Prostate gland (tissue), 2 donors: ENCODE measurements around the gene CFAP91. TPM values are rescaled to one million over a fixed set of nuclear protein-coding genes. Genes with fewer than 3 reads are reported as not detected.
A peak's percentile ranks its signal among the peaks of the same experiment; 100 is the strongest.

Experiments used
- DNase-seq: peaks from one replicate; pipeline ENCODE4 v3.0.0-alpha.2; 2019; ENCODE audit warnings: low spot score
- H3K27ac ChIP-seq, 2 donors: fragments of 200-600 bp; sonication (generic); 2 replicates each; pipeline ENCODE4 v1.5.1; 2017 to 2019
- H3K27me3 ChIP-seq: fragments of 200-600 bp; sonication (generic); replicated peaks from 2 replicates; pipeline ENCODE4 v1.5.1; 2019; ENCODE audit not compliant: insufficient read depth
- H3K36me3 ChIP-seq, 2 donors: fragments of 200-600 bp; sonication (generic); 1 replicate in 1 of 2; 2 replicates in 1 of 2; pipeline versions ENCODE4 v1.5.1 to v1.8.1; 2017 to 2019
- H3K4me1 ChIP-seq: fragments of 200-600 bp; sonication (generic); replicated peaks from 2 replicates; pipeline ENCODE4 v1.5.1; 2019
- H3K4me3 ChIP-seq, 2 donors: fragments of 200-600 bp; sonication (generic); 2 replicates each; pipeline ENCODE4 v1.5.1; 2017 to 2019
- H3K9me3 ChIP-seq: fragments of 200-600 bp; sonication (generic); 2 replicates; pipeline ENCODE4 v1.5.1; 2017
- CTCF ChIP-seq, 4 experiments: fragments of 200-600 bp in 2 of 4; fragments of 450-650 bp in 2 of 4; sonication (generic) in 2 of 4; IDR thresholded peaks; 1 replicate in 3 of 4; 2 replicates in 1 of 4; pipeline ENCODE4 v1.5.1; 2016 to 2019; ENCODE audit warnings: antibody characterized with exemption in 4 of 4, mild to moderate bottlenecking in 2 of 4, moderate library complexity in 2 of 4
- POLR2A ChIP-seq: fragments of 450-650 bp; IDR thresholded peaks from one replicate; pipeline ENCODE4 v1.6.1; 2016; ENCODE audit warnings: antibody characterized with exemption, mild to moderate bottlenecking
- POLR2AphosphoS5 ChIP-seq: sonication (generic); formaldehyde crosslinking; IDR thresholded peaks from one replicate; pipeline ENCODE4 v1.6.1; 2017; ENCODE audit warnings: antibody characterized with exemption
- WGBS: methylation state at CpG from one replicate; pipeline ENCODE4 v1.1.5; 2018; 5-methylcytosine and 5-hydroxymethylcytosine counted together
- intact Hi-C: fragments of 100-400 bp; cut with DNase I; formaldehyde crosslinking; loops from one replicate; pipeline ENCODE4 v1.14.2; 2022
- total RNA-seq, 2 donors: library from RNA; depleted of rRNA; stranded (reverse); fragments of >200 nt; gene quantifications; one replicate each; pipeline ENCODE4 v1.1.0, GENCODE V29; 2016

Gene CFAP91
- total RNA-seq, 2 donors from 2014 or later = 2.5 to 11.6 TPM

- TF ChIP-seq CTCF (IDR thresholded peaks at IDR 0.05) = no peak
- no peak for TF ChIP-seq POLR2A
- no peak for TF ChIP-seq POLR2AphosphoS5
- no peaks in the 10 kb centered on the region for H3K36me3 ChIP-seq
- H3K27ac ChIP-seq = no peak overlapping the region
- H3K9me3 ChIP-seq = no peaks in the 10 kb centered on the region
- 50% methylated on average over 1 of the region's 1 CpG for WGBS
- no peak overlapping the region for H3K4me3 ChIP-seq
- no peak for DNase-seq
- no peaks in the 10 kb centered on the region for H3K27me3 ChIP-seq
- intact Hi-C loops = loop anchor here (10.0 kb wide), 2 partner anchors 159 to 409 kb away; no protein-coding TSS in a partner anchor
- H3K4me1 ChIP-seq = no peaks in the 10 kb centered on the region
Measured at GRCh38 chr3:119683421-119683820, 19.4 kb upstream of the CFAP91 start.

- no peak for TF ChIP-seq POLR2A
- peak in 3 of 4 experiments; percentile 15 to 29 (median 24) for TF ChIP-seq CTCF (IDR thresholded peaks at IDR 0.05)
- intact Hi-C loops = no loop called here
- H3K9me3 ChIP-seq = no peaks in the 10 kb centered on the region
- DNase-seq = no peak
- no peak overlapping the region for H3K27ac ChIP-seq
- H3K27me3 ChIP-seq = no peaks in the 10 kb centered on the region
- no peaks in the 10 kb centered on the region for H3K36me3 ChIP-seq
- 43% methylated on average over 4 of the region's 4 CpGs for WGBS
- no peak overlapping the region for H3K4me3 ChIP-seq
- no peaks in the 10 kb centered on the region for H3K4me1 ChIP-seq
Measured at GRCh38 chr3:119690043-119690656, 12.7 kb upstream of the CFAP91 start.

- intact Hi-C loops = no loop called here
- no peaks in the 10 kb centered on the region for H3K4me1 ChIP-seq
- no peak for DNase-seq
- no peaks in the 10 kb centered on the region for H3K36me3 ChIP-seq
- H3K4me3 ChIP-seq = no peak overlapping the region
- no peaks in the 10 kb centered on the region for H3K27me3 ChIP-seq
- H3K9me3 ChIP-seq = no peaks in the 10 kb centered on the region
- H3K27ac ChIP-seq = no peak overlapping the region
- TF ChIP-seq POLR2AphosphoS5 = no peak
- no peak for TF ChIP-seq POLR2A
- TF ChIP-seq CTCF (IDR thresholded peaks at IDR 0.05) = no peak
- 88% methylated on average over 2 of the region's 2 CpGs for WGBS
Measured at GRCh38 chr3:119695480-119695879, 7.3 kb upstream of the CFAP91 start.

GRCh38 chr3:119697394-119697793, 5.4 kb upstream of the CFAP91 start:
- no peak for TF ChIP-seq POLR2A
- TF ChIP-seq CTCF (IDR thresholded peaks at IDR 0.05) = no peak
- TF ChIP-seq POLR2AphosphoS5 = no peak

GRCh38 chr3:119700269-119700919, 2.4 kb upstream of the CFAP91 start:
- Histone ChIP-seq H3K27ac (no peak overlapping the region), H3K27me3 (no peaks in the 10 kb centered on the region), H3K36me3 (no peaks in the 10 kb centered on the region), H3K4me1 (no peaks in the 10 kb centered on the region), H3K9me3 (no peaks in the 10 kb centered on the region), H3K4me3 (no peak overlapping the region)
- intact Hi-C loops = no loop called here
- no peak for DNase-seq
- no peak for TF ChIP-seq POLR2AphosphoS5
- no peak for TF ChIP-seq POLR2A
- no peak for TF ChIP-seq CTCF (IDR thresholded peaks at IDR 0.05)
- 91% methylated on average over 4 of the region's 4 CpGs for WGBS

More at GRCh38 chr3:119697394-119697793, 5.4 kb upstream of the CFAP91 start:
- 83% methylated on average over 5 of the region's 5 CpGs for WGBS
- H3K36me3 ChIP-seq = no peaks in the 10 kb centered on the region
- H3K27me3 ChIP-seq = no peaks in the 10 kb centered on the region
- intact Hi-C loops = no loop called here
- no peaks in the 10 kb centered on the region for H3K9me3 ChIP-seq
- no peak overlapping the region for H3K27ac ChIP-seq
- DNase-seq = no peak
- H3K4me3 ChIP-seq = no peak overlapping the region
- no peaks in the 10 kb centered on the region for H3K4me1 ChIP-seq
